Glutamatergic neuron (in vitro differentiated cells): ENCODE results near the gene SEC23B. TPM values are rescaled to one million over a fixed set of nuclear protein-coding genes. Genes with fewer than 3 reads are reported as not detected.
"Not testable (repeated sequence)": the region's sequence is repeated elsewhere in the genome, so short reads cannot be mapped to it uniquely, and the experiment has no call there.

Experiments
- DNase-seq: peaks from one replicate; pipeline ENCODE4 v3.0.0; 2022
- H3K27ac Mint-ChIP-seq: one replicate; pipeline ENCODE4 v1.8.0; 2020; ENCODE audit warnings: mild to moderate bottlenecking, mixed read lengths, inconsistent platforms; ENCODE audit not compliant: unreplicated experiment
- H3K27me3 Mint-ChIP-seq: one replicate; pipeline ENCODE4 v1.8.0; 2020; ENCODE audit warnings: mild to moderate bottlenecking, moderate library complexity, mixed read lengths, inconsistent platforms; ENCODE audit not compliant: unreplicated experiment
- H3K36me3 Mint-ChIP-seq: one replicate; pipeline ENCODE4 v1.8.0; 2020; ENCODE audit warnings: mild to moderate bottlenecking, mixed read lengths, inconsistent platforms; ENCODE audit not compliant: unreplicated experiment
- H3K4me1 Mint-ChIP-seq: one replicate; pipeline ENCODE4 v1.8.0; 2020; ENCODE audit warnings: mild to moderate bottlenecking, low read depth, mixed read lengths, inconsistent platforms; ENCODE audit not compliant: unreplicated experiment
- H3K4me3 Mint-ChIP-seq: one replicate; pipeline ENCODE4 v1.8.0; 2020; ENCODE audit warnings: mild to moderate bottlenecking, mixed read lengths, inconsistent platforms; ENCODE audit not compliant: unreplicated experiment
- H3K9me3 Mint-ChIP-seq: one replicate; pipeline ENCODE4 v1.8.0; 2020; ENCODE audit warnings: mild to moderate bottlenecking, moderate library complexity, mixed read lengths, inconsistent platforms; ENCODE audit not compliant: unreplicated experiment
- total RNA-seq: library from RNA; stranded (reverse); fragmentation: NEBNext Ultra II Directional; extraction: Animal tissue kit (Norgen Biotek cat#: 25700); gene quantifications from one replicate; pipeline ENCODE4 v1.2.1, GENCODE V29; 2021; ENCODE audit not compliant: unreplicated experiment
- TF ChIP-seq, protein P1 (sequence below): fragments of 200-600 bp; sonication (generic); IDR thresholded peaks from one replicate; pipeline ENCODE4 v1.5.0; 2021; ENCODE audit not compliant: partially characterized antibody, unreplicated experiment

Gene SEC23B
- total RNA-seq, 1 donor from 2014 or later = 52.3 TPM

GRCh38 chr20:18496740-18497592 lies 10.8 kb upstream of the SEC23B start, which contains the start of gene RBBP9:
RBBP9 (minus strand) TSS chr20:18497225; CDS start chr20:18497167, 58 bp downstream.
- H3K27ac Mint-ChIP-seq = peak within 1 kb of the TSS; percentile 97
- peaks cover 2% of the 10 kb centered on the region for H3K9me3 Mint-ChIP-seq
- TF ChIP-seq, protein P1, sequence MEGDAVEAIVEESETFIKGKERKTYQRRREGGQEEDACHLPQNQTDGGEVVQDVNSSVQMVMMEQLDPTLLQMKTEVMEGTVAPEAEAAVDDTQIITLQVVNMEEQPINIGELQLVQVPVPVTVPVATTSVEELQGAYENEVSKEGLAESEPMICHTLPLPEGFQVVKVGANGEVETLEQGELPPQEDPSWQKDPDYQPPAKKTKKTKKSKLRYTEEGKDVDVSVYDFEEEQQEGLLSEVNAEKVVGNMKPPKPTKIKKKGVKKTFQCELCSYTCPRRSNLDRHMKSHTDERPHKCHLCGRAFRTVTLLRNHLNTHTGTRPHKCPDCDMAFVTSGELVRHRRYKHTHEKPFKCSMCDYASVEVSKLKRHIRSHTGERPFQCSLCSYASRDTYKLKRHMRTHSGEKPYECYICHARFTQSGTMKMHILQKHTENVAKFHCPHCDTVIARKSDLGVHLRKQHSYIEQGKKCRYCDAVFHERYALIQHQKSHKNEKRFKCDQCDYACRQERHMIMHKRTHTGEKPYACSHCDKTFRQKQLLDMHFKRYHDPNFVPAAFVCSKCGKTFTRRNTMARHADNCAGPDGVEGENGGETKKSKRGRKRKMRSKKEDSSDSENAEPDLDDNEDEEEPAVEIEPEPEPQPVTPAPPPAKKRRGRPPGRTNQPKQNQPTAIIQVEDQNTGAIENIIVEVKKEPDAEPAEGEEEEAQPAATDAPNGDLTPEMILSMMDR = no peak

DNA sequence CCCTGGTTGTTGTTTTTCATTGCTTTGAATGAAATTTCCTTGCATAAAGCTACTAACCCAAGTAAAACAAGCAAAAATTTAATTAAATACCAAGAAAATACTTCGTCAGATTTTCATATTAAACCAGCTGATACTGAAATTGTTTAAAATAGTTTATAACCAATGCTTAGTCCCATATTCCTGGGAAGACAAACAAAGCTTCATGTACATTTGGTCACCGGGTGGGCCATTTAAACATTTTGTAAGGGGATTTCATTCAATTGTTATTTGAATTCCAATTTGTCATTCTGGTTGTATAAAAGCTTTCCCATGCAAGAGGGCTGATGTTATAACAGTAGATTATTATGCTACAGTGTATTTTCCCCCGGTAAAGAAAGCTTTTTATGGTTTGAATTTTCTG lies 10.1 kb upstream of the SEC23B start:
- H3K36me3 Mint-ChIP-seq = peaks cover 7% of the 10 kb centered on the region
- peaks cover 2% of the 10 kb centered on the region for H3K9me3 Mint-ChIP-seq
- H3K27me3 Mint-ChIP-seq = peaks cover 3% of the 10 kb centered on the region
- H3K4me3 Mint-ChIP-seq = peak overlapping the region; percentile 95
- H3K27ac Mint-ChIP-seq = peak overlapping the region; percentile 97
- TF ChIP-seq, protein P1 = no peak
- H3K4me1 Mint-ChIP-seq = peaks cover 2% of the 10 kb centered on the region
- no peak for DNase-seq

More at GRCh38 chr20:18496740-18497592, 10.8 kb upstream of the SEC23B start, which contains the start of gene RBBP9:
- Mint-ChIP-seq H3K4me1 (peaks cover 2% of the 10 kb centered on the region), H3K27me3 (peaks cover 3% of the 10 kb centered on the region), H3K4me3 (peak within 1 kb of the TSS; percentile 95), H3K36me3 (peaks cover 7% of the 10 kb centered on the region)
- DNase-seq = peak; percentile 92

GRCh38 chr20:18501672-18502071 lies 6.1 kb upstream of the SEC23B start:
- DNase-seq, H3K4me3 Mint-ChIP-seq, H3K36me3 Mint-ChIP-seq, H3K4me1 Mint-ChIP-seq, H3K27me3 Mint-ChIP-seq, H3K27ac Mint-ChIP-seq, H3K9me3 Mint-ChIP-seq: not testable (repeated sequence)

DNA sequence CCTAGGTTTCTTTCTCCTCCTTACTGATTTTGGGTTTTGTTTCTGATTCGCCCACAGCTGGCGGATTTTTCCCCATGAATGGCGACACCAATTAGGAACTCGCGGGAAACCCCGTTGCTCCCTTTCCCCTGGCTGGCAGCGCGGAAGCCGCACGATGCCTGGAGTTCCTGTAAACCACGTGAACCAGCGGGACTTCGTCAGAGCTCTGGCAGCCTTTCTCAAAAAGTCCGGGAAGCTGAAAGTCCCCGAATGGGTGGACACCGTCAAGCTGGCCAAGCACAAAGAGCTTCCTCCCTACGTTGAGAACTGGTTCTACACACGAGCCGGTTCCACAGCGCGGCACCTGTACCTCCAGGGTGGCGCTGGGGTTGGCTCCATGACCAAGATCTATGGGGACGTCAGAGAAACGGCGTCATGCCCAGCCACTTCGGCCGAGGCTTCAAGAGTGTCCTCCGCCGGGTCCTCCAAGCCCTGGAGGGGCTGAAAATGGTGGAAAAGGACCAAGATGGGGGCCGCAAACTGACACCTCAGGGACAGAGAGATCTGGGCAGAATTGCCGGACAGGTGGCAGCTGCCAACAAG lies 3.2 kb upstream of the SEC23B start:
- H3K27ac Mint-ChIP-seq = no peak overlapping the region
- no peak overlapping the region for H3K4me3 Mint-ChIP-seq
- TF ChIP-seq, protein P1 = no peak
- H3K9me3 Mint-ChIP-seq = peaks cover 8% of the 10 kb centered on the region
- H3K27me3 Mint-ChIP-seq = peaks cover 6% of the 10 kb centered on the region
- DNase-seq = no peak
- peaks cover 8% of the 10 kb centered on the region for H3K4me1 Mint-ChIP-seq
- H3K36me3 Mint-ChIP-seq = no peaks in the 10 kb centered on the region

DNA sequence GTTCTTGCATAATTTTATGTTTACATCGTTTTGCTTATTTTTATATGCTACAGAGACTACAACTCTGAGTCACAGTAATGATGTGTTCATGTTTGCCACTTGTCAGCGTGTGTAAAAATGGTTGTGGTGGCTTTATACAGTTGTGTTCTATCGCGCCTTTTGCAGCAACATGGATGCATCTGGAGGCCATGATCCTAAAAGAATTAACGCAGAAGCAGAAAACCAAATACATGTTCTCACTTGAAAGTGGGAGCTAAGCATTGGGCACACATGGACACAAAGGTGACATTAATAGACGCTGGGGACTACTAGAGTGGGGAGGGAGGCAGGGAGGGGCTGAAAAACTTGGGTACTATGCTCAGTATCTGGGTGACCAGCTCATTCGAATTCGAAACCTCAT lies 996 bp upstream of the SEC23B start:
- peaks cover 8% of the 10 kb centered on the region for H3K9me3 Mint-ChIP-seq
- H3K4me3 Mint-ChIP-seq = peak overlapping the region; percentile 100
- peaks cover 4% of the 10 kb centered on the region for H3K27me3 Mint-ChIP-seq
- TF ChIP-seq, protein P1 = no peak
- peak overlapping the region; percentile 99 for H3K27ac Mint-ChIP-seq
- H3K4me1 Mint-ChIP-seq = peaks cover 8% of the 10 kb centered on the region
- no peaks in the 10 kb centered on the region for H3K36me3 Mint-ChIP-seq
- no peak for DNase-seq
